Endothelial cell of umbilical vein (primary cell): ENCODE data around the gene KRT76. TPM values are rescaled to one million over a fixed set of nuclear protein-coding genes. Genes with fewer than 3 reads are reported as not detected.
"Not testable (repeated sequence)": the region's sequence is repeated elsewhere in the genome, so short reads cannot be mapped to it uniquely, and the experiment has no call there.

Source experiments
- BruUV-seq: library from RNA; stranded (reverse); fragments of 400-500 nt; replicated peaks from 2 replicates; lab custom pipeline; 2021; lab: Mats Ljungman, UMichigan
- CTCF ChIA-PET: fragments of 300-600, 350-600 bp; sonication (Branson Sonifier 250); formaldehyde crosslinking; loops from one replicate; lab custom pipeline; 2021; ENCODE audit warnings: antibody characterized with exemption, inconsistent platforms; lab: Charles Lee
- POLR2A ChIA-PET: fragments of 300-600, 350-600 bp; sonication (Branson Sonifier 250); formaldehyde crosslinking; loops from one replicate; lab custom pipeline; 2021; ENCODE audit warnings: antibody characterized with exemption, inconsistent platforms; lab: Charles Lee
- DNase-seq: peaks from one replicate; pipeline ENCODE4 v3.0.0-alpha.2; 2011; ENCODE audit warnings: low read depth, low spot score
- FAIRE-seq: peaks from 2 replicates; lab custom pipeline; 2011; peaks lifted over from hg19 to GRCh38; lab: Jason Lieb, UNC
- H2AFZ ChIP-seq: 2 replicates; pipeline ENCODE4 v1.6.0; 2012; ENCODE audit warnings: low read depth, low read length, control low read depth, inconsistent platforms
- H3K27ac ChIP-seq: 2 replicates; pipeline ENCODE4 v1.5.1; 2011; ENCODE audit warnings: low read depth, mild to moderate bottlenecking, control low read depth, low read length, moderate library complexity; ENCODE audit not compliant: insufficient read depth
- H3K27me3 ChIP-seq, 2 experiments: 2 replicates each; pipeline versions ENCODE4 v1.6.0 to v1.6.1; 2011; ENCODE audit warnings: low read length in 2 of 2, mixed read lengths in 1 of 2; ENCODE audit not compliant: control insufficient read depth in 2 of 2, insufficient read depth in 2 of 2
- H3K36me3 ChIP-seq, 2 experiments: 2 replicates in 1 of 2; 3 replicates in 1 of 2; pipeline ENCODE4 v1.5.1; 2011; ENCODE audit warnings: low read length in 2 of 2, mild to moderate bottlenecking in 1 of 2, moderate library complexity in 1 of 2; ENCODE audit not compliant: control insufficient read depth in 2 of 2, insufficient read depth in 2 of 2; ENCODE audit errors: extremely low read depth in 1 of 2
- H3K4me1 ChIP-seq: 3 replicates; pipeline ENCODE4 v1.5.1; 2011; ENCODE audit warnings: mild to moderate bottlenecking, low read length; ENCODE audit not compliant: control insufficient read depth, insufficient read depth; ENCODE audit errors: extremely low read depth
- H3K4me2 ChIP-seq: 2 replicates; pipeline ENCODE4 v1.6.1; 2011; ENCODE audit warnings: low read length, control low read depth, mixed read lengths; ENCODE audit not compliant: insufficient read depth
- H3K4me3 ChIP-seq, 3 experiments: fragments of 200-600 bp in 1 of 3; sonication (generic), shearing (Covaris generic) in 1 of 3; replicated peaks in 1 of 3; 2 replicates each; pipeline ENCODE4 v1.5.1; 2011 to 2016; ENCODE audit warnings: control low read depth in 3 of 3, low read length in 3 of 3, mild to moderate bottlenecking in 2 of 3, inconsistent platforms in 1 of 3, low read depth in 1 of 3, moderate library complexity in 1 of 3; ENCODE audit not compliant: insufficient read depth in 1 of 3
- H3K79me2 ChIP-seq: 2 replicates; pipeline ENCODE4 v1.6.0; 2012; ENCODE audit warnings: low read length, inconsistent platforms; ENCODE audit not compliant: control insufficient read depth, insufficient read depth
- H3K9ac ChIP-seq: replicated peaks from 2 replicates; pipeline ENCODE3; 2011; ENCODE audit warnings: low read length, control low read depth; ENCODE audit not compliant: insufficient read depth; ENCODE audit errors: extremely low read depth
- H3K9me1 ChIP-seq: replicated peaks from 3 replicates; pipeline ENCODE4 v1.6.0; 2011; ENCODE audit warnings: mild to moderate bottlenecking, low read length; ENCODE audit not compliant: control insufficient read depth, insufficient read depth; ENCODE audit errors: extremely low read depth
- H3K9me3 ChIP-seq: replicated peaks from 2 replicates; pipeline ENCODE4 v1.5.1; 2012; ENCODE audit warnings: low read length, inconsistent platforms; ENCODE audit not compliant: control insufficient read depth, insufficient read depth
- H4K20me1 ChIP-seq: replicated peaks from 2 replicates; pipeline ENCODE3; 2011; ENCODE audit warnings: mild to moderate bottlenecking, low read length; ENCODE audit not compliant: control insufficient read depth, insufficient read depth; ENCODE audit errors: extremely low read depth
- CTCF ChIP-seq, 2 donors: IDR thresholded peaks; 1 replicate in 1 of 2; 2 replicates in 1 of 2; pipeline ENCODE4 v1.5.1; 2011; ENCODE audit warnings: low read length in 2 of 2, mild to moderate bottlenecking in 2 of 2, moderate library complexity in 2 of 2, control low read depth in 1 of 2, inconsistent platforms in 1 of 2, low read depth in 1 of 2; ENCODE audit not compliant: insufficient read depth in 1 of 2; ENCODE audit errors: extremely low read depth in 1 of 2
- EZH2 ChIP-seq: IDR thresholded peaks from 2 replicates; pipeline ENCODE4 v1.6.1; 2012; ENCODE audit warnings: borderline replicate concordance, low read depth, mild to moderate bottlenecking, moderate library complexity, low read length, inconsistent platforms; ENCODE audit not compliant: severe bottlenecking
- FOS ChIP-seq: IDR thresholded peaks from 2 replicates; pipeline ENCODE4 v1.6.1; 2011; ENCODE audit warnings: mild to moderate bottlenecking, low read length, moderate library complexity, borderline replicate concordance; ENCODE audit not compliant: insufficient read depth
- GATA2 ChIP-seq: IDR thresholded peaks from 2 replicates; pipeline ENCODE4 v1.7.0; 2011; ENCODE audit warnings: low read depth, mild to moderate bottlenecking, moderate library complexity, mixed read lengths, low read length; ENCODE audit not compliant: insufficient read length, insufficient read depth
- JUN ChIP-seq: IDR thresholded peaks from 2 replicates; pipeline ENCODE4 v1.6.1; 2011; ENCODE audit warnings: borderline replicate concordance, low read depth; ENCODE audit not compliant: insufficient read length, insufficient read depth
- MYC ChIP-seq: IDR thresholded peaks from one replicate; pipeline ENCODE4 v1.6.1; 2011; ENCODE audit warnings: mild to moderate bottlenecking, low read depth, low read length
- POLR2A ChIP-seq: IDR thresholded peaks from 2 replicates; pipeline ENCODE4 v1.6.1; 2012; ENCODE audit warnings: low read depth, mild to moderate bottlenecking, control low read depth, low read length
- POLR2AphosphoS5 ChIP-seq: IDR thresholded peaks from 2 replicates; pipeline ENCODE4 v1.6.1; 2012; ENCODE audit warnings: low read depth, mild to moderate bottlenecking, control low read depth, low read length, moderate library complexity; ENCODE audit not compliant: insufficient read depth
- dilution Hi-C: fragments of 300-500 bp; cut with MboI; formaldehyde crosslinking; loops from one replicate; pipeline ENCODE4 v1.15.0; 2019; ENCODE audit warnings: low sequenced_read_pairs; ENCODE audit not compliant: extremely low pct_ligation_motif_present
- intact Hi-C: fragments of 100-400 bp; cut with micrococcal nuclease; formaldehyde crosslinking; loops from one replicate; pipeline ENCODE4 v1.10.0; 2022
- polyA plus RNA-seq, 4 experiments: library from polyadenylated mRNA; depleted of rRNA in 3 of 4; stranded (reverse) in 3 of 4; unstranded in 1 of 4; fragments of >200 nt; gene quantifications; 2 replicates each; pipeline versions ENCODE4 v1.2.1 to v1.2.3, GENCODE V29; 2011 to 2012; ENCODE audit warnings: missing spikeins in 1 of 4
- total RNA-seq: library from RNA; stranded (reverse); gene quantifications from 2 replicates; pipeline ENCODE4 v1.2.3, GENCODE V29; 2021
- TF ChIP-seq, protein P1 (sequence below): IDR thresholded peaks from 2 replicates; pipeline ENCODE4 v1.6.1; 2011; ENCODE audit not compliant: insufficient read depth, insufficient read length

The KRT76 gene
- total and polyA plus RNA-seq, 2 donors (not counting 3 experiments of a cell fraction or from before 2014, with no cell fraction given): not detected

DNA sequence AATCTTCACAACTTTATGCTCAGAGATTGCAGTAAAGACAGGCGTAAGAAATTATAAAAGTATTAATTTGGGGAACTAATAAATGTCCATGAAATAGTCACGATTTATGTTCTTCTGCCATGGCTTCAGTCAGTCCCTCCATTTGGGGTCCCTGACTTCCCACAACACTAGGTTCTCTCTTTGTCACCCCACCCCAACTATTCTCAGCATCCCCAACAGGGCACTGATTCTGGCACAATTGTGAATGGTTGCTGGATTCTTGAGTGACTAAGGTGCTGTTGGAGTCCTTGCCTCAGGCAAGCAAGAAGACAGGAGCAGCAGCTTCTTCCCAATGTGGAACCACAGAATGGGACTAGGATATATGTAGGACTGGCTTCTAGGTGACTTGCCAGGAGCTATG, 15.3 kb downstream of the KRT76 start:
- CTCF ChIA-PET: no interaction called here
- Histone ChIP-seq H3K4me3 (no peak overlapping the region), H3K27me3 (peaks cover 2 to 4% of the 10 kb centered on the region in 2 experiments), H2AFZ (no peak overlapping the region), H4K20me1 (no peaks in the 10 kb centered on the region), H3K79me2 (no peaks in the 10 kb centered on the region), H3K9me3 (no peaks in the 10 kb centered on the region), H3K36me3 (no peaks in the 10 kb centered on the region), H3K4me1 (no peaks in the 10 kb centered on the region), H3K27ac (no peak overlapping the region), H3K9me1 (no peaks in the 10 kb centered on the region), H3K9ac (no peak overlapping the region), H3K4me2 (no peak overlapping the region)
- dilution Hi-C loops (no loop called here), intact Hi-C loops (no loop called here)
- POLR2A ChIA-PET: no interaction called here
- BruUV-seq: no TSS peak
- no peak for FAIRE-seq
- DNase-seq: no peak
- TF ChIP-seq CTCF (IDR thresholded peaks at IDR 0.05; ENCODE audit: extremely low read depth in 1 of 2, insufficient read depth in 1 of 2, low read depth in 1 of 2, low read length in 2 of 2) (no peak), MYC (no peak), EZH2 (no peak), FOS (no peak), POLR2A (no peak), JUN (no peak), POLR2AphosphoS5 (no peak), GATA2 (no peak)
- TF ChIP-seq, protein P1, sequence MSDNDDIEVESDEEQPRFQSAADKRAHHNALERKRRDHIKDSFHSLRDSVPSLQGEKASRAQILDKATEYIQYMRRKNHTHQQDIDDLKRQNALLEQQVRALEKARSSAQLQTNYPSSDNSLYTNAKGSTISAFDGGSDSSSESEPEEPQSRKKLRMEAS: no peak

- CTCF ChIA-PET, H3K27me3 ChIP-seq, H4K20me1 ChIP-seq, BruUV-seq, H2AFZ ChIP-seq, H3K79me2 ChIP-seq, dilution Hi-C loops, H3K9me3 ChIP-seq, H3K4me2 ChIP-seq, H3K9ac ChIP-seq, POLR2A ChIA-PET, intact Hi-C loops, H3K4me1 ChIP-seq, H3K27ac ChIP-seq, H3K9me1 ChIP-seq, FAIRE-seq, DNase-seq, H3K4me3 ChIP-seq, H3K36me3 ChIP-seq: not testable (repeated sequence)
Measured at GRCh38 chr12:52761218-52761617, 15.9 kb downstream of the KRT76 start.
